B cell (primary cell): ENCODE results near the gene ATG16L1. TPM values are rescaled to one million over a fixed set of nuclear protein-coding genes. Genes with fewer than 3 reads are reported as not detected.
A peak's percentile ranks its signal among the peaks of the same experiment; 100 is the strongest.

Experiments
- ATAC-seq: fragments of 200-7000 bp; cut with Tn5 transposase; one replicate; pipeline ENCODE4 v1.10.0; 2021; ENCODE audit warnings: low read depth, mild to moderate bottlenecking, moderate number of reproducible peaks, moderate library complexity
- CTCF ChIA-PET: fragments of 350-600 bp; sonication (Branson Sonifier 250); formaldehyde crosslinking; loops from one replicate; lab custom pipeline; 2021; ENCODE audit warnings: antibody characterized with exemption, inconsistent platforms; lab: Charles Lee
- POLR2A ChIA-PET: fragments of 350-600 bp; sonication (Branson Sonifier 250); formaldehyde crosslinking; loops from one replicate; lab custom pipeline; 2021; ENCODE audit warnings: antibody characterized with exemption; lab: Charles Lee
- DNase-seq: peaks from one replicate; pipeline ENCODE4 v3.0.0; 2013
- H2AFZ ChIP-seq: 2 replicates; pipeline ENCODE4 v1.6.1; 2012; ENCODE audit warnings: mild to moderate bottlenecking, low read depth, low read length; ENCODE audit not compliant: insufficient read depth, poor library complexity, severe bottlenecking
- H3K27ac ChIP-seq, 2 donors: 1 replicate in 1 of 2; 2 replicates in 1 of 2; pipeline ENCODE4 v1.5.1; 2012 to 2013; ENCODE audit warnings: low read length in 2 of 2, mild to moderate bottlenecking in 2 of 2, moderate library complexity in 1 of 2
- H3K27me3 ChIP-seq, 4 experiments: fragments of 200-600 bp in 1 of 4; sonication (generic) in 1 of 4; replicated peaks in 1 of 4; 1 replicate in 2 of 4; 2 replicates in 2 of 4; pipeline versions ENCODE4 v1.6.1 to v1.7.0; 2013 to 2016; ENCODE audit warnings: low read length in 3 of 4, mild to moderate bottlenecking in 2 of 4, mixed read lengths in 1 of 4, moderate library complexity in 1 of 4; ENCODE audit not compliant: insufficient read depth in 4 of 4, control insufficient read depth in 3 of 4; ENCODE audit errors: control extremely low read depth in 1 of 4
- H3K36me3 ChIP-seq, 2 experiments: replicated peaks in 1 of 2; 1 replicate in 1 of 2; 2 replicates in 1 of 2; pipeline versions ENCODE4 v1.6.1 to v1.7.1; 2013; ENCODE audit warnings: low read length in 1 of 2; ENCODE audit not compliant: insufficient read depth in 2 of 2, control insufficient read depth in 1 of 2; ENCODE audit errors: control extremely low read depth in 1 of 2, extremely low read depth in 1 of 2
- H3K4me1 ChIP-seq, 2 donors: fragments of 200-600 bp in 1 of 2; sonication (generic) in 1 of 2; 1 replicate in 1 of 2; 2 replicates in 1 of 2; pipeline versions ENCODE4 v1.5.1 to v1.6.1; 2013 to 2017; ENCODE audit warnings: low read length in 2 of 2; ENCODE audit not compliant: control insufficient read depth in 2 of 2, insufficient read depth in 2 of 2
- H3K4me2 ChIP-seq: replicated peaks from 2 replicates; pipeline ENCODE3; 2012; ENCODE audit warnings: mild to moderate bottlenecking, low read depth, low read length; ENCODE audit not compliant: poor library complexity, severe bottlenecking
- H3K4me3 ChIP-seq, 5 experiments: fragments of 200-600 bp in 1 of 5; sonication (generic) in 1 of 5; 1 replicate in 3 of 5; 2 replicates in 2 of 5; pipeline versions ENCODE4 v1.5.1 to v1.7.0; 2011 to 2016; ENCODE audit warnings: low read length in 4 of 5, mild to moderate bottlenecking in 4 of 5, low read depth in 2 of 5, control low read depth in 1 of 5, moderate library complexity in 1 of 5; ENCODE audit not compliant: insufficient read depth in 1 of 5; ENCODE audit errors: control extremely low read depth in 1 of 5, extremely low read depth in 1 of 5
- H3K79me2 ChIP-seq: fragments of 200-600 bp; sonication (generic); one replicate; pipeline ENCODE4 v1.6.0; 2016; ENCODE audit warnings: low read length; ENCODE audit not compliant: control insufficient read depth, insufficient read depth
- H3K9ac ChIP-seq: fragments of 200-600 bp; sonication (generic); 2 replicates; pipeline ENCODE4 v1.6.1; 2017; ENCODE audit warnings: mild to moderate bottlenecking, low read length, moderate library complexity
- H3K9me3 ChIP-seq, 3 donors: one replicate each; pipeline versions ENCODE4 v1.6.1 to v1.7.1; 2013; ENCODE audit warnings: low read length in 2 of 3; ENCODE audit not compliant: control insufficient read depth in 2 of 3, insufficient read depth in 1 of 3; ENCODE audit errors: control extremely low read depth in 1 of 3
- H4K20me1 ChIP-seq: 2 replicates; pipeline ENCODE4 v1.6.0; 2012; ENCODE audit warnings: mild to moderate bottlenecking, low read length; ENCODE audit not compliant: insufficient read depth, control insufficient read depth, poor library complexity, severe bottlenecking
- H3K27ac Mint-ChIP-seq: one replicate; pipeline ENCODE4 v1.8.0; 2021; ENCODE audit warnings: mixed read lengths
- H3K27me3 Mint-ChIP-seq: one replicate; pipeline ENCODE4 v1.8.0; 2021; ENCODE audit warnings: mixed read lengths
- H3K4me1 Mint-ChIP-seq: one replicate; pipeline ENCODE4 v1.8.0; 2021; ENCODE audit warnings: mixed read lengths
- H3K4me3 Mint-ChIP-seq: one replicate; pipeline ENCODE4 v1.8.0; 2021; ENCODE audit warnings: mixed read lengths
- H3K9me3 Mint-ChIP-seq: one replicate; pipeline ENCODE4 v1.8.0; 2022; ENCODE audit warnings: mixed read lengths; ENCODE audit not compliant: insufficient read depth
- CTCF ChIP-seq: fragments of 200-600 bp; IDR thresholded peaks from one replicate; pipeline ENCODE4 v1.8.0; 2022; ENCODE audit warnings: antibody characterized with exemption, mild to moderate bottlenecking
- EZH2 ChIP-seq: IDR thresholded peaks from 2 replicates; pipeline ENCODE4 v1.6.1; 2012; ENCODE audit warnings: borderline replicate concordance, low read depth, mild to moderate bottlenecking, moderate library complexity, low read length; ENCODE audit not compliant: insufficient read depth, poor library complexity, severe bottlenecking
- WGBS: methylation state at CpG from one replicate; pipeline ENCODE4 v1.1.5; 2013; ENCODE audit warnings: missing lambda C conversion rate; ENCODE audit not compliant: insufficient coverage; 5-methylcytosine and 5-hydroxymethylcytosine counted together
- intact Hi-C: fragments of 100-400 bp; cut with micrococcal nuclease; formaldehyde crosslinking; loops from one replicate; pipeline ENCODE4 v1.10.0; 2022
- polyA plus RNA-seq: library from polyadenylated mRNA; depleted of rRNA; stranded (reverse); fragments of >200 nt; gene quantifications from 2 replicates; pipeline ENCODE4 v1.2.3, GENCODE V29; 2012
- total RNA-seq, 2 donors: library from RNA; stranded (reverse); fragments of 120-200 nt in 1 of 2; gene quantifications; 1 replicate in 1 of 2; 2 replicates in 1 of 2; pipeline versions ENCODE4 v1.2.3 to v1.2.4, GENCODE V29; 2013 to 2022

ATG16L1 gene
- total and polyA plus RNA-seq, 2 donors (not counting 1 experiment from before 2014, with no cell fraction given), result 25.7 to 69.9 TPM

DNA sequence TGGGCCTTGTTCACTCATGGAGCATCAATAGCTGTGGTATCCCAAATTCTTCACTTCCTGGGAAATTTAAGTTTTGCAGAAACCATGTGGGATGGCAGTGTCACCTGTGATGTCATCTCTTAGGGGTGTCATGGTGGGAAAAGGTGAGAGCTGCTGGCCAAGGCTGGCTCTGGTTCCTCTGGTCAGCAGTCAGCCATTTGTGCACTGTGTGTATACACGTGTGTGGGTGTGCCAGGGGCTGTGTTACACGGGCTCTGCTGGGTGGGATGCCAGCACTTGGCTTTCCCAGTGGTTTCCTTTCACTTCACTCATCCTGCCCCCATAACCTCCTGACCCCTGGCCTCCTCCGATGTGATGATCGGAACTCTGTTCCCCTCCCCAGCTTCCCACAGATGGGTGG is 77.4 kb downstream of the ATG16L1 start:
- H3K27ac ChIP-seq, result no peak overlapping the region
- H3K4me1 ChIP-seq, result peaks cover 59 to 76% of the 10 kb centered on the region in 2 donors
- H3K9ac ChIP-seq, result no peak overlapping the region
- H3K27ac Mint-ChIP-seq, result peak overlapping the region; percentile 78
- POLR2A ChIA-PET, result interaction anchor here (1.5 kb wide), 1 partner anchor 11 kb away, joined by 3 read pairs; no protein-coding TSS in a partner anchor
- TF ChIP-seq EZH2 (no peak), CTCF (no peak)
- no peak overlapping the region for H3K4me3 Mint-ChIP-seq
- no peaks in the 10 kb centered on the region for H3K27me3 Mint-ChIP-seq
- DNase-seq (no peak), ATAC-seq (no peak)
- H3K36me3 ChIP-seq, result no peaks in the 10 kb centered on the region
- H4K20me1 ChIP-seq, result no peaks in the 10 kb centered on the region
- peaks cover 3% of the 10 kb centered on the region for H3K9me3 Mint-ChIP-seq
- H3K4me3 ChIP-seq, result no peak overlapping the region
- no peak overlapping the region for H3K4me2 ChIP-seq
- H3K4me1 Mint-ChIP-seq, result peaks cover 68% of the 10 kb centered on the region
- intact Hi-C loops, result no loop called here
- CTCF ChIA-PET, result no interaction called here
- no peaks in the 10 kb centered on the region for H3K79me2 ChIP-seq
- no CpG with 5 or more reads among the region's 4 CpGs for WGBS
- H3K27me3 ChIP-seq, result no peaks in the 10 kb centered on the region
- no peak overlapping the region for H2AFZ ChIP-seq
- peaks cover 0 to 20% (median 0%) of the 10 kb centered on the region in 3 donors for H3K9me3 ChIP-seq

- ATAC-seq (no peak), DNase-seq (no peak)
- peaks cover 60 to 76% of the 10 kb centered on the region in 2 donors for H3K4me1 ChIP-seq
- peaks cover 70% of the 10 kb centered on the region for H3K4me1 Mint-ChIP-seq
- WGBS, result 100% methylated on average over 4 of the region's 7 CpGs
- H3K4me3 ChIP-seq, result no peak overlapping the region
- H3K9me3 ChIP-seq, result peaks cover 0 to 20% (median 0%) of the 10 kb centered on the region in 3 donors
- peaks cover 3% of the 10 kb centered on the region for H3K9me3 Mint-ChIP-seq
- ChIA-PET POLR2A (interaction anchor here (0.5 to 1.9 kb wide), 3 partner anchors 12 to 33 kb away, joined by 3 to 6 read pairs (median 3); no protein-coding TSS in a partner anchor), CTCF (interaction anchor here (2.6 kb wide), 1 partner anchor 78 kb away, joined by 9 read pairs; the partner anchor contains the start of gene ATG16L1)
- H3K27me3 Mint-ChIP-seq, result no peaks in the 10 kb centered on the region
- H3K27me3 ChIP-seq, result no peaks in the 10 kb centered on the region
- H3K9ac ChIP-seq, result no peak overlapping the region
- no peaks in the 10 kb centered on the region for H4K20me1 ChIP-seq
- no peak overlapping the region for H3K4me2 ChIP-seq
- H3K79me2 ChIP-seq, result no peaks in the 10 kb centered on the region
- peak overlapping the region; percentile 78 for H3K27ac Mint-ChIP-seq
- H3K27ac ChIP-seq, result no peak overlapping the region
- TF ChIP-seq CTCF (no peak), EZH2 (no peak)
- H2AFZ ChIP-seq, result no peak overlapping the region
- intact Hi-C loops, result loop anchor here (2.0 to 5.0 kb wide), 3 partner anchors 51 to 267 kb away; partner anchors contain the start of gene INPP5D
- no peak overlapping the region for H3K4me3 Mint-ChIP-seq
- no peaks in the 10 kb centered on the region for H3K36me3 ChIP-seq
Measured at GRCh38 chr2:233329489-233330135, 78.1 kb downstream of the ATG16L1 start.
